Effector memory CD4-positive, alpha-beta T cell (primary cell): ENCODE data around the gene PDPN.

Experiments used
- DNase-seq, 3 donors: peaks; one replicate each; pipeline ENCODE4 v3.0.0-alpha.2; 2020
- H3K27ac ChIP-seq: 2 replicates; pipeline ENCODE4 v1.7.0; 2013; ENCODE audit warnings: mild to moderate bottlenecking, low read length, moderate library complexity; ENCODE audit not compliant: insufficient read depth, poor library complexity, severe bottlenecking
- H3K27me3 ChIP-seq: replicated peaks from 2 replicates; pipeline ENCODE4 v1.7.0; 2013; ENCODE audit warnings: mild to moderate bottlenecking, low read length; ENCODE audit not compliant: insufficient read depth, control insufficient read depth, poor library complexity, severe bottlenecking
- H3K36me3 ChIP-seq: 2 replicates; pipeline ENCODE4 v1.7.0; 2013; ENCODE audit warnings: mild to moderate bottlenecking, low read length, moderate library complexity; ENCODE audit not compliant: control insufficient read depth, insufficient read depth
- H3K4me1 ChIP-seq: 2 replicates; pipeline ENCODE4 v1.7.0; 2013; ENCODE audit warnings: low read length, mild to moderate bottlenecking; ENCODE audit not compliant: control insufficient read depth, insufficient read depth, poor library complexity, severe bottlenecking
- H3K4me3 ChIP-seq: 2 replicates; pipeline ENCODE4 v1.7.0; 2013; ENCODE audit warnings: low read length, low read depth, mild to moderate bottlenecking; ENCODE audit not compliant: insufficient read depth, poor library complexity, severe bottlenecking
- H3K9me3 ChIP-seq: 2 replicates; pipeline ENCODE4 v1.7.0; 2013; ENCODE audit warnings: mild to moderate bottlenecking, low read length, moderate library complexity; ENCODE audit not compliant: control insufficient read depth

PDPN gene

GRCh38 chr1:13662493-13662892, 78.9 kb downstream of the PDPN start:
- Histone ChIP-seq H3K27ac (no peak overlapping the region), H3K27me3 (peaks cover 4% of the 10 kb centered on the region), H3K36me3 (no peaks in the 10 kb centered on the region), H3K4me3 (no peak overlapping the region), H3K4me1 (no peaks in the 10 kb centered on the region), H3K9me3 (no peaks in the 10 kb centered on the region)
- no peak for DNase-seq

- Histone ChIP-seq H3K36me3 (no peaks in the 10 kb centered on the region), H3K4me1 (no peaks in the 10 kb centered on the region), H3K9me3 (no peaks in the 10 kb centered on the region), H3K4me3 (no peak overlapping the region), H3K27me3 (peaks cover 4% of the 10 kb centered on the region), H3K27ac (no peak overlapping the region)
- no peak for DNase-seq
Measured at GRCh38 chr1:13663969-13664368, 80.3 kb downstream of the PDPN start.

DNA sequence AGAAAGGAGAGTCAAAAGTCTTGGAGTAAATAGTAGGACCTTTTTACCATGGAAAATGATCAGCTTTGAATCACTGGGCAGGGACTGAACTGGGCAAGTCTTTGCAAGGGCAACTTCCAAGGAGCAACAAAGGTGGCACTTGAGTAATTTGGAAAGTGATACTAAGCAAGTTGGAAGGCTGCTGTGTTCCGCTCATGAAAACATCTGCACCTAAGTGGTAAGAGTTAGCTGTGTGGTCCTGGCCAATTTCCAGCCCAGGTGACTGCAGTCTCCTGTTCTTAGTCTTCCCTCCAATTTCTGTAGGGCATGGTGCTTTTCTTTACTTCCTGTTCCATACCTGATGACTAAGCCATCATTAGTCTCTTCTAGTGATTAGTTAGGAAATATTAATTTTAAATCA, 80.8 kb downstream of the PDPN start:
- H3K9me3 ChIP-seq: no peaks in the 10 kb centered on the region
- H3K36me3 ChIP-seq: no peaks in the 10 kb centered on the region
- peaks cover 4% of the 10 kb centered on the region for H3K27me3 ChIP-seq
- H3K4me1 ChIP-seq: no peaks in the 10 kb centered on the region
- H3K27ac ChIP-seq: no peak overlapping the region
- H3K4me3 ChIP-seq: no peak overlapping the region
- DNase-seq: no peak

DNA sequence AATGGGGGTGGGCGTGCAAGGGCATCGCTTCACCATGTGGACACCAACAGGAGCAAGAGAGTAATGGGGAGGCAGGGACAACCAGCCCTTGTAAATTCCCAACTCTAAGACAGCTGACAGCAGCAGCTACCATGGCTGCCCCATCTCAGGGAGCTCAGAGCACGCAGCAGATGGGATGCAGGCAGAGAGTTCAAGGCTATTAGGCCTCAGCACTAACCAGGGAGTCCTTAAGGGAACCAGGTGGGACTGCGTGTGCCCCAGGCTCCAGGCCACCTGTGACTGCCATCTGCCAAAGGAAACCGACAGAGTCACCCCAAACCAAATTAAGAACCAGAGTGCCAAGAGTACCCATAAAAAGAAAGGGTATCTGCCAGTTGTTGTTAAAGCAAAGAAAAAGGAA, 82.7 kb downstream of the PDPN start:
- peaks cover 4% of the 10 kb centered on the region for H3K27me3 ChIP-seq
- no peaks in the 10 kb centered on the region for H3K9me3 ChIP-seq
- H3K4me3 ChIP-seq: no peak overlapping the region
- no peaks in the 10 kb centered on the region for H3K36me3 ChIP-seq
- H3K4me1 ChIP-seq: no peaks in the 10 kb centered on the region
- H3K27ac ChIP-seq: no peak overlapping the region
- DNase-seq: no peak
